Mucosa of rectum (tissue), 2 donors: ENCODE data around the gene CCDC40.
A peak's percentile ranks its signal among the peaks of the same experiment; 100 is the strongest.

ENCODE experiments used
- H3K27ac ChIP-seq, 2 donors: one replicate each; pipeline ENCODE4 v1.7.0; 2013; ENCODE audit warnings: inconsistent platforms in 2 of 2, low read depth in 2 of 2, low read length in 2 of 2
- H3K27me3 ChIP-seq, 2 donors: one replicate each; pipeline ENCODE4 v1.7.0; 2013; ENCODE audit warnings: low read length in 2 of 2; ENCODE audit not compliant: control insufficient read depth in 2 of 2, insufficient read depth in 2 of 2
- H3K36me3 ChIP-seq, 2 donors: one replicate each; pipeline ENCODE4 v1.7.0; 2013; ENCODE audit warnings: low read length in 2 of 2; ENCODE audit not compliant: control insufficient read depth in 2 of 2, insufficient read depth in 2 of 2
- H3K4me1 ChIP-seq, 2 donors: one replicate each; pipeline ENCODE4 v1.7.0; 2013; ENCODE audit warnings: low read length in 2 of 2, mild to moderate bottlenecking in 1 of 2; ENCODE audit not compliant: control insufficient read depth in 2 of 2, insufficient read depth in 2 of 2
- H3K4me3 ChIP-seq, 2 donors: one replicate each; pipeline ENCODE4 v1.7.0; 2013; ENCODE audit warnings: low read length in 2 of 2
- H3K9ac ChIP-seq, 2 donors: one replicate each; pipeline ENCODE4 v1.7.0; 2013; ENCODE audit warnings: low read length in 2 of 2, low read depth in 1 of 2, mild to moderate bottlenecking in 1 of 2
- H3K9me3 ChIP-seq, 2 donors: one replicate each; pipeline ENCODE4 v1.7.0; 2013; ENCODE audit warnings: low read length in 2 of 2; ENCODE audit not compliant: control insufficient read depth in 2 of 2
- donor health status: healthy.
- donor health status: Normal muscosa, but diverticular disease.

CCDC40 gene

DNA sequence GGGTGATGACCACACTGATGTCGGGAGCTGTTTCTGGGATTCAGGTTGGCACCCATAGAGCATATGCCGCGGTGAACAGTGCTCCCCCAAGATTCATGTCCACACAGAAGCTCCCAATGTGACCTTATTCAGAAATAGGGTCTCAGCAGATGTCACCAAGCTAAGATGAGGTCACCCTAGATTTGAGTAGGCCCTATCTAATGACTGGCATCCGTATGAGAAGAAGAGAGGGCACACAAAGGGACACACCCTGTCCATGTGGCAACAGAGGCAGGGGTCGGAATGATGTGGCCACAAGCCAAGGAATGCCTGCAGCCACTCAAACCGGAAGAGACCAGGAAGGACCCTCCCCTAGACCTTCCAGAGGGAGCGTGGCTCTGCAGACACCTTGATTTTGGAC, 36.3 kb upstream of the CCDC40 start:
- Histone ChIP-seq H3K4me3 (no peak overlapping the region), H3K36me3 (no peaks in the 10 kb centered on the region), H3K27ac (no peak overlapping the region), H3K27me3 (no peaks in the 10 kb centered on the region), H3K9ac (no peak overlapping the region), H3K4me1 (peaks cover 6 to 8% of the 10 kb centered on the region in 2 donors), H3K9me3 (no peaks in the 10 kb centered on the region)

DNA sequence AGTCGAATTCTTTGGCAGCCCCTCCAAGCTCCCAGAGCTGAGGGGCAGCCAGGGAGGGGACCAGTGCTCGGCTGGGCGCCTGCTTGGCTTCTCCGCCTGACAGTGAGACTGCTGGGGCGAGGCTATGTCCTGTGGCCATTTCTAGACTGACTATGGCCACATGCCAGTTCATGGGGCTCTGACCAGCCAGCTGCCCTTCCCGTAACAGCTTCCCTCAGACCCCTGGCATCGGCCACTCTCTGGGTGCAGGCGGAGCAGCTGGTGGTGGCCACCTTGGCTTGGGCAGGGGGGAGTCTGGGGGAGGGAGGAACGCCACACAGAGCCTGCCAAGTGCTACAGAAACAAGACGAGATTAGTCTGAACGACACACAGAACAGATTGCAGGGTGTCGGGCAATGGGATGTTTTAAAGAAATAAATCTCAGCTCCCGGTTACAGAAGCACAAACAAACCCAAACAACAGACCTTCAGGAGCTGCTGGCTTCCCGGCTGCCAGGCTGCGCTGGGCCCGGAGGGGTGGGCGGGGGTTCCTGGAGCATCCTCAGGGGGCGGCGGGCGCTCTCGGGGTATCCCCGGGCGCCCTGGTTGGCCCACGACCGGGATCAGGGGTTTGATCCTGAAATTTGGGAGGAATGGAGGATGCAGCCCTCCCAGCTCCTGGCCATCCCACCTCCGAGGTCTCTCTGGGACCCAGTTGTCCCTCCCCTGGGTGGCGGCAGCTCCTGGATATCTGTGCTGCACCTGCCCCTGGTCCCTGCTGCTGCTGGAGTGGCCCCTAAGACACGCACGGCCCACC, 35.3 kb upstream of the CCDC40 start:
- no peak overlapping the region for H3K9ac ChIP-seq
- no peak overlapping the region for H3K27ac ChIP-seq
- H3K4me1 ChIP-seq = peaks cover 8 to 11% of the 10 kb centered on the region in 2 donors
- no peak overlapping the region for H3K4me3 ChIP-seq
- H3K36me3 ChIP-seq = no peaks in the 10 kb centered on the region
- no peaks in the 10 kb centered on the region for H3K27me3 ChIP-seq
- no peaks in the 10 kb centered on the region for H3K9me3 ChIP-seq

DNA sequence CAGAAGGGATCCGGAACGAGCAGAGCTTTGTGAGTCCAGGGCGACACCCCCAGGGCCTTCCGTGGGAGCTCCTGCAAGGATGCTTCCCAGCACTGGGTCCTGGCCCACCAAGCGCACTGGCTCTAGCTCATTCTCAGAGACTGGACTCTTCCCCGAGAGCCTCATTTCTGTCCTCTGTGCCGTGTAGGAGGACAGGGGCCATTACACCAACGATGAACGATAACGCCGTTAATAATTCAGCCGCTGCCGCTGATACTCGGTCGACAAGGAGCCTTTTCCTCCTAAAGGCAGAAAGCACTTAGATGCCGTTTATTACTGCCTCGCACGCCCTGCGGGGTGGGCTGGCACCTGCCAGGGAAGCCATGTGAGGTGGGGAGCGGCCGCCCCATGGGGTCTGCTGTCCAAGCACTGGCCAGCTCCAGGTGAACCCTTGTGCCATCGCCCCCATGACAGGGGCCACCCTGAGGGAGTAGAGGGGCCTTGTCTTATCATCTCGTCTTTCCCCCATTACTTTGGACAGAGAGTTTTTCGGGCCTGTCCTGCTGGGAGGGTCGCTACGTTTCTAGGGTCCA, 34.3 kb upstream of the CCDC40 start:
- Histone ChIP-seq H3K4me1 (peaks cover 8 to 11% of the 10 kb centered on the region in 2 donors), H3K9me3 (no peaks in the 10 kb centered on the region), H3K9ac (no peak overlapping the region), H3K27me3 (no peaks in the 10 kb centered on the region), H3K27ac (no peak overlapping the region), H3K36me3 (no peaks in the 10 kb centered on the region), H3K4me3 (no peak overlapping the region)

DNA sequence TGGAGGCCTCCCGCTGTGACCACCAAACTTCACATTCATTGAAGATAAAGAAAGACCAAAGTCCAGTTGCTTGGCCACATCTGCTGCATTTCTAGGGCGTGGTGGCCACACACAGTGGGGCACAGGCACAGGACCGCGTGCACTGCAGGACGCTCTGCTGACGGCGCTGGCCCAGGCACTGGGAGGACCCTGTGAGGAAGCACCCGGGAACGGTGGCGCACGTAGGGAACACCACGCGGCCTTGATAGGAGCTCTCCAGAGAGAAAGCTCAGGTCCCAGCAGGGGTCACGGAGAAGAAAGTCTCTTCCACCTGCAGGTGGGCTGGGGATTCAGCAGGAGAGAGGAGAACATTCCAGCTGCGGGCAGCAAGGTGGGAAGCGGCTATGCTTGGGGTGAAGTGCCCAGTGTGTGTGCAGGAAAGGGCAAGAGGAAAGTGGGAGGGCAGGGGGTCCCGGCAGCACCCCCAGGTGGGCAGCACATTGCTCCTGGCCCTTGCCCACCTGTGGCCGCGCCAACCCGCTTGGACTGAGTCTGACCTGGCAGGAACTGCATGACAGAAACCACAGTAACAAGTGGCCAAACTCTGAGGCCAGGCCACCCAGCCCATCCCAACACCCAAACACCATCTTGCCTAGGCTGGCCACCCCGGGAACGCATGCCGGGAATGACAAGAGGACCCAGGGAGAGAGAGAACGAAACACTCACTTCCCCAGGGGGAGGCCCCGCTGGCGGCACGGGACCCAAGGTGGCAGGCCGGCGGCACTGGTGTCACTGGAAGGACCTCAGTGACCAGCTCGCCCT, 33.6 kb upstream of the CCDC40 start:
- H3K4me1 ChIP-seq = peaks cover 7 to 8% of the 10 kb centered on the region in 2 donors
- H3K4me3 ChIP-seq = no peak overlapping the region
- no peak overlapping the region for H3K9ac ChIP-seq
- H3K36me3 ChIP-seq = no peaks in the 10 kb centered on the region
- H3K27ac ChIP-seq = no peak overlapping the region
- no peaks in the 10 kb centered on the region for H3K27me3 ChIP-seq
- H3K9me3 ChIP-seq = no peaks in the 10 kb centered on the region

DNA sequence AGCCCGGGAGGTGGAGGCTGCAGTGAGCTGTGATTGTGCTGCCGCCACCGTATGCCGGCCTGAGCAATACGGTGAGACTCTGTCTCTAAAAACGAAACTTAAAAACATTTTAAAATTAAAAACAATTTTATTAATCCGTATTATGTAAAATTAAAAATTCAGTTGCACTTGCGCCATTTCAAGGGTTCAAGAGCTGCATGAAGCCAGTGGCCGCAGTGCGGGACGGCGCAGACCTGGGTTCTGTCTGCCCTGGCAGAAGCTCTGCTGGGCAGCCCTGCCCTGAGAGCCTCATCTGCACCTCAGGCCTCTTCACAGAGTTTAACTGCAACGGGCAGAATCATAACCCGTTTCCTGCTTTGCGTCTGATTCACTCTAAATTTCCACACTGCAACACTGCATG, 32.5 kb upstream of the CCDC40 start:
- H3K9me3 ChIP-seq = no peaks in the 10 kb centered on the region
- no peak overlapping the region for H3K9ac ChIP-seq
- no peak overlapping the region for H3K27ac ChIP-seq
- H3K4me3 ChIP-seq = no peak overlapping the region
- H3K27me3 ChIP-seq = no peaks in the 10 kb centered on the region
- peaks cover 10 to 12% of the 10 kb centered on the region in 2 donors for H3K4me1 ChIP-seq
- no peaks in the 10 kb centered on the region for H3K36me3 ChIP-seq

DNA sequence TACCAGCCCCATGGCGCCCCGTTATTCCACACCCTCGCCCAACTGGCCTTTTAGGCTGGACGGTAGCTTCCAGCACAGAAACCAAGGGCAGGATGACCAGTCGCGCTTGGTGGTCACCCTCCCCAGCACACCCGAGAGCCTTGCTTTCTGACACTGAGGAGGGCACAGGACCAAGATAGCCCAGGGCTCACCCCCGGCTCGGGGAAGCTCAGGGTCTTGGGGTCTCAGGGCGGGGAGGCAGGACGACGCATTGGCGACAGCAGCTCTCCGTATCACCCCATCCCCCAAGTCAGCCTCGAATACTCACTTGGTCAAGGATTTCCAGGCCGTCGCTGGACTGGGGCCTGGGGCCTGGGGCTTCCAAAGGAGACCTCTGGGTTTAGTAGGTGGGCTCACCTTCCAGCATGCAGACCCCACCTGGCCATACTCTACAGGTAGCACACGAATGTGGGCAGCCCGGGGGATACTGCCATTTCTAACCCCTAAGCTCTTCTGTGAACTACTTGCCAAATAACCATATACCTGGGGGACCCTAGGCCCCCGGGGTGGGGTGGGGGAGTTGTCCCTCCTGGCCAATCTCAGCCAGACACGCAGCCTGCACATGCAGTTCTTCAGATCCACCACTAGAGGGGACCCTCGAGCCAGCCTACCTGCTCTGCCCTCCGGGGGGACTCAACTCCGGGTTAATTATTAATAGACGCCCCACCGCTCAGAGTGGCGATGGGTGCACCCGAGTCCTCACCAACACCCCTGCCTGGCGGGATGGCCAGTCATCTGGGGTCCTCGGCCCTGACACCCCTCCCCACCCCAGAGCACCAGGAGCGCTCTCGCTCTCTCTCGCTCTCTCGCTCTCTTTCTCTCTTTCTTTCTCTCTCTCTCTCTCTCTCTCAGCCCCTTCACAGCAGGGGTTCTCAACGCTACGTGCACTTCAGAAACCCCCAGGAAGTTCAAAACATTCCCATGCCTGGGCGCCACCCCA, 30.8 kb upstream of the CCDC40 start:
- H3K9me3 ChIP-seq = no peaks in the 10 kb centered on the region
- peak overlapping the region in 1 of 2 donors; percentile 50 for H3K9ac ChIP-seq
- peak overlapping the region in 1 of 2 donors; percentile 39 for H3K4me3 ChIP-seq
- no peaks in the 10 kb centered on the region for H3K27me3 ChIP-seq
- peaks cover 0 to 2% of the 10 kb centered on the region in 2 donors for H3K36me3 ChIP-seq
- no peak overlapping the region for H3K27ac ChIP-seq
- H3K4me1 ChIP-seq = peaks cover 10 to 12% of the 10 kb centered on the region in 2 donors

DNA sequence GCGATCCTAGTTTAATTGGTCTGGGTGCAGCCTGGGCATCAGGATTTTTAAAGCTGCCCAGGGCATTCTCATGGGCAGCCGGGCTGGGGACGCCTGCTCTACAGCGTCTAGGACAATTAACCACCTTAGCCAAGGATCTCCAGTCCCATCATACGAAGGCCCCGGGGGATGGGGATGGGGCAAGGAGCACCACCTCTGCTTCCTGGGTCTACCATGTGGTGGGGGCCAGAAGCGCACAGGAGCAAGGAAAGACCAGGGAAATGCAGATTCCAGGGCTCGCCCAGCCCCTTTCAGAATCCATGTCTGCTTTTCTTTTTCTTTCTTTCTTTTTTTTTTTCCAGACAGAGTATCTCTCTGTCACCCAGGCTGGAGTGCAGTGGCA, 30.1 kb upstream of the CCDC40 start:
- peak overlapping the region in 1 of 2 donors; percentile 50 for H3K9ac ChIP-seq
- no peak overlapping the region for H3K27ac ChIP-seq
- H3K4me3 ChIP-seq = peak overlapping the region in 1 of 2 donors; percentile 39
- H3K9me3 ChIP-seq = no peaks in the 10 kb centered on the region
- H3K27me3 ChIP-seq = no peaks in the 10 kb centered on the region
- H3K4me1 ChIP-seq = peaks cover 10 to 12% of the 10 kb centered on the region in 2 donors
- peaks cover 0 to 5% of the 10 kb centered on the region in 2 donors for H3K36me3 ChIP-seq

DNA sequence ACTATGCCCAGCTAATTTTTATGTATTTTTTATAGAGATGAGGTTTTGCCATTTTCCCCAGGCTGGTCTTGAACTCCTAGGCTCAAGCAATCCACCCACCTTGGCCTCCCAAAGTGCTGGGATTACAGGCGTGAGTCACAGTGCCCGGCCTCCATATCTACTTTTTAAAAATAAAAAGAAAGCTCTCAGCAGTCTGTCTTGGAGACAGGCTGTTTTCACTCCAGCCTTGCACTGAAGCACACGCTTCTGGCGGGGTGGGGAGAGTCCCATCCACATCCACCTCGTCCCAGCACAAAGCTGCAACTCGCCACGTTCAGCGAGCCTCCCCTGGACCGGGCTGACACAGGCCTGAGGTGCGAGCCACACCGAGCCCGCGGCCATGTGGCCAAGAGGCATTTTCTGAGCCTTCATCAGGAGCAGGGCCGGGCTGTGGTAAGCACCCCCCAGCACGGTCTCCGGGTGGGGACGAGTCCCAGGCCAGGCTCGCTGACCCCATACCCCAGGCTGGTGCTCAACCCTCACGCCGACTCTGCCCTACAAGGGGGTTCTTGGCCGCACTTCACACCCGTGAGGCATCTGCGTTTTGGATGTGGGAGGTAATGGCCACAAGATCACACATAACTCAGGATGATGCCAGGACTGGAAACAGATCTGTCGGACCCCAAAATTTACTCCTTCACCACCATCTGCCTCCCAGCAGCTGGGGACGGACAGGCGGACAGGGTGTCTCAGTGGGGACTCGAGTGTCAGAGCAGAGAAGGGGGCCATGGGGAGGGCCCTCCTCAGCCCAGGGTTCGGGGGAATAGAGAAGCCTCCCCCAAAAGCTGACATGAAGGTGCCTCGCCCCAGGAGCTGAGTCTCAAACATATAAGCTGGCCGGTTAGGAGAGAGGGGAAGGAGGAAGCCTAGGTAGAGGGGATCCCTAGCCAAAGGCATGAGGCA, 29.4 kb upstream of the CCDC40 start:
- Histone ChIP-seq H3K9ac (no peak overlapping the region), H3K4me3 (no peak overlapping the region), H3K36me3 (peaks cover 0 to 5% of the 10 kb centered on the region in 2 donors), H3K4me1 (peaks cover 10 to 12% of the 10 kb centered on the region in 2 donors), H3K27me3 (no peaks in the 10 kb centered on the region), H3K27ac (no peak overlapping the region), H3K9me3 (no peaks in the 10 kb centered on the region)

DNA sequence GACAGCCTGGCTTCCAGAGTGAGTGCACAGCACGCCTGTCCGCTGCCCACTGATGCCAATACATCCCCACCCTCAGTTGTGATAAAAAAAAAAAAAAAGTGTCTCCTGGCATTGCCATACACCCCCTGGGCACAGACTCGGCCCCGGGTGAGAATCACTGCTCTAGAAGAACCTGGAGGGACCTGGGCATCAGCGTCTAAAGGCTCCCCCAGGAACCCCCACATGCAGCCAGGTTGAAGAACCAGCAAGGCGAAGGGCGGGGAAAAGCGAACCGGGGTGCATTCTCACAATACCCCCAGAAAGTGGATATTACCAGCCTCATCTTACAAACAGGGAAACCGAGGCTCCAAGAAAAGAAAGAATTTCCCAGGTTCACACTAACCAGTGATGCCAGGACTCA, 28.5 kb upstream of the CCDC40 start:
- H3K27me3 ChIP-seq = no peaks in the 10 kb centered on the region
- H3K9me3 ChIP-seq = no peaks in the 10 kb centered on the region
- no peak overlapping the region for H3K9ac ChIP-seq
- no peak overlapping the region for H3K27ac ChIP-seq
- H3K4me3 ChIP-seq = no peak overlapping the region
- peaks cover 6 to 9% of the 10 kb centered on the region in 2 donors for H3K4me1 ChIP-seq
- H3K36me3 ChIP-seq = peaks cover 4 to 9% of the 10 kb centered on the region in 2 donors
